OCI-LY7 (cell line): ENCODE measurements around the gene TMEM250.

Experiments used
- CTCF ChIP-seq: fragments of 200-600 bp; sonication (generic); conservative IDR thresholded peaks from 2 replicates; pipeline ENCODE4 v1.5.1; 2014; ENCODE audit warnings: mild to moderate bottlenecking, antibody characterized with exemption, low read length, moderate library complexity, mixed read lengths
- EZH2phosphoT487 ChIP-seq: fragments of 200-600 bp; sonication (generic); IDR thresholded peaks from 2 replicates; pipeline ENCODE4 v1.6.1; 2018; ENCODE audit warnings: low read depth, borderline replicate concordance, mild to moderate bottlenecking, mixed run types, antibody characterized with exemption, low read length, moderate library complexity, mixed read lengths

GRCh38 chr9:136081826-136082495, 36.7 kb downstream of the TMEM250 start:
- TF ChIP-seq CTCF (no peak), EZH2phosphoT487 (no peak)
